Epidermal melanocyte (primary cell): ENCODE data around the gene ABHD8.

Source experiments
- DNase-seq: peaks from one replicate; pipeline ENCODE4 v3.0.0; 2011; ENCODE audit warnings: low spot score; ENCODE audit not compliant: insufficient read length

ABHD8 gene

GRCh38 chr19:17266589-17266974 is 36.6 kb downstream of the ABHD8 start:
- DNase-seq, result no peak

GRCh38 chr19:17266026-17266425 is 37.2 kb downstream of the ABHD8 start:
- DNase-seq, result no peak

GRCh38 chr19:17264641-17264979 is 38.6 kb downstream of the ABHD8 start, which contains the start of gene USHBP1:
Gene USHBP1 (minus strand): TSS chr19:17264745. CDS start chr19:17264299, 446 bp downstream.
- DNase-seq, result no peak

- DNase-seq, result no peak
Measured at GRCh38 chr19:17263712-17264640, 39.2 kb downstream of the ABHD8 start.

GRCh38 chr19:17262557-17262956 is 40.7 kb downstream of the ABHD8 start:
- no peak for DNase-seq

- peak; percentile 84 for DNase-seq
Measured at GRCh38 chr19:17260842-17261325, 42.3 kb downstream of the ABHD8 start.

- DNase-seq, result no peak
Measured at GRCh38 chr19:17259934-17260333, 43.3 kb downstream of the ABHD8 start.

- no peak for DNase-seq
Measured at GRCh38 chr19:17259118-17259780, 44.0 kb downstream of the ABHD8 start.

GRCh38 chr19:17256130-17256529 is 47.1 kb downstream of the ABHD8 start:
- no peak for DNase-seq

GRCh38 chr19:17255150-17255621 is 48.0 kb downstream of the ABHD8 start:
- no peak for DNase-seq

- no peak for DNase-seq
Measured at GRCh38 chr19:17254636-17255035, 48.6 kb downstream of the ABHD8 start.

GRCh38 chr19:17249887-17250548 is 53.2 kb downstream of the ABHD8 start:
- DNase-seq, result no peak

- no peak for DNase-seq
Measured at GRCh38 chr19:17248011-17248776, 55.0 kb downstream of the ABHD8 start.

- DNase-seq, result no peak
Measured at GRCh38 chr19:17246681-17247425, 56.4 kb downstream of the ABHD8 start.

- DNase-seq, result no peak
Measured at GRCh38 chr19:17245535-17245984, 57.7 kb downstream of the ABHD8 start, which contains the start of gene NR2F6. Gene NR2F6 (minus strand): TSS chr19:17245919. CDS start chr19:17245220, 699 bp downstream.

- DNase-seq, result no peak
Measured at GRCh38 chr19:17244618-17245534, 58.3 kb downstream of the ABHD8 start.

- DNase-seq, result peak; percentile 51
Measured at GRCh38 chr19:17243830-17244617, 59.2 kb downstream of the ABHD8 start.

- DNase-seq, result no peak
Measured at GRCh38 chr19:17243211-17243829, 59.9 kb downstream of the ABHD8 start.
